GM12878 (cell line): ENCODE data around the gene SLC7A1. TPM values are rescaled to one million over a fixed set of nuclear protein-coding genes. Genes with fewer than 3 reads are reported as not detected.

ENCODE experiments used
- ATAC-seq: fragments of 200-7000 bp; cut with Tn5 transposase; 3 replicates; pipeline ENCODE4 v1.9.1; 2020; ENCODE audit warnings: mild to moderate bottlenecking, moderate library complexity
- BruUV-seq: library from RNA; stranded (reverse); fragments of 400-500 nt; replicated peaks from 2 replicates; lab custom pipeline; 2021; lab: Mats Ljungman, UMichigan
- CTCF ChIA-PET: fragments of 300-600 bp; sonication (Branson Sonifier 250); formaldehyde crosslinking; extraction: SDS; loops from one replicate; lab custom pipeline; 2021; ENCODE audit warnings: inconsistent platforms; lab: Yijun Ruan, JAX
- POLR2A ChIA-PET: fragments of 350-600 bp; formaldehyde crosslinking; extraction: SDS; loops from one replicate; lab custom pipeline; 2021; ENCODE audit warnings: inconsistent platforms; lab: Charles Lee
- RAD21 ChIA-PET: fragments of 300-600 bp; sonication (Branson Sonifier 250); formaldehyde crosslinking; loops from one replicate; lab custom pipeline; 2023; ENCODE audit warnings: antibody characterized with exemption; ENCODE audit not compliant: unreplicated experiment; lab: Charles Lee
- SMC1A ChIA-PET: fragments of 300-600 bp; sonication (Branson Sonifier 250); formaldehyde crosslinking; loops from one replicate; lab custom pipeline; 2023; ENCODE audit not compliant: unreplicated experiment, uncharacterized antibody; lab: Charles Lee
- DNase-seq: peaks from one replicate; pipeline ENCODE4 v3.0.0-alpha.2; 2011; ENCODE audit warnings: low read depth, low spot score
- FAIRE-seq: peaks from 3 replicates; lab custom pipeline; 2011; peaks lifted over from hg19 to GRCh38; lab: Jason Lieb, UNC
- H2AFZ ChIP-seq: 2 replicates; pipeline ENCODE4 v1.6.0; 2011; ENCODE audit warnings: low read depth, low read length, control low read depth; ENCODE audit not compliant: control insufficient read depth
- H3K27ac ChIP-seq: 2 replicates; pipeline ENCODE4 v1.5.1; 2011; ENCODE audit warnings: control low read depth; ENCODE audit not compliant: control insufficient read depth, insufficient read depth
- H3K27me3 ChIP-seq, 2 experiments: replicated peaks in 1 of 2; 2 replicates each; pipeline versions ENCODE4 v1.6.0 to v1.6.1; 2011; ENCODE audit warnings: low read length in 1 of 2; ENCODE audit not compliant: control insufficient read depth in 2 of 2, insufficient read depth in 2 of 2
- H3K36me3 ChIP-seq, 2 experiments: 2 replicates each; pipeline ENCODE4 v1.5.1; 2011; ENCODE audit warnings: low read length in 1 of 2; ENCODE audit not compliant: control insufficient read depth in 2 of 2, insufficient read depth in 2 of 2
- H3K4me1 ChIP-seq: 2 replicates; pipeline ENCODE4 v1.6.1; 2011; ENCODE audit warnings: mild to moderate bottlenecking, low read length, moderate library complexity, mixed read lengths; ENCODE audit not compliant: control insufficient read depth, insufficient read depth
- H3K4me2 ChIP-seq: 2 replicates; pipeline ENCODE4 v1.6.0; 2011; ENCODE audit warnings: control low read depth; ENCODE audit not compliant: control insufficient read depth, insufficient read depth
- H3K4me3 ChIP-seq: fragments of 200-600 bp; sonication (generic); 2 replicates; pipeline ENCODE4 v1.5.1; 2016
- H3K79me2 ChIP-seq: 2 replicates; pipeline ENCODE4 v1.6.0; 2011; ENCODE audit warnings: low read length; ENCODE audit not compliant: control insufficient read depth, insufficient read depth
- H3K9ac ChIP-seq: 2 replicates; pipeline ENCODE4 v1.8.0; 2011; ENCODE audit warnings: low read length, control low read depth, mixed read lengths; ENCODE audit not compliant: control insufficient read depth, insufficient read depth
- H3K9me3 ChIP-seq: replicated peaks from 3 replicates; pipeline ENCODE4 v1.5.1; 2011; ENCODE audit warnings: mild to moderate bottlenecking, low read length; ENCODE audit not compliant: control insufficient read depth, insufficient read depth
- H4K20me1 ChIP-seq: 2 replicates; pipeline ENCODE4 v1.6.0; 2011; ENCODE audit not compliant: control insufficient read depth, insufficient read depth
- FOXK2 ChIP-seq: fragments of 450-650 bp; IDR thresholded peaks from 2 replicates; pipeline ENCODE4 v1.6.1; 2017; ENCODE audit warnings: mild to moderate bottlenecking, moderate library complexity
- IRF4 ChIP-seq: IDR thresholded peaks from 2 replicates; pipeline ENCODE4 v1.6.1; 2011; ENCODE audit warnings: low read depth, low read length
- MTA2 ChIP-seq: fragments of 450-650 bp; IDR thresholded peaks from 2 replicates; pipeline ENCODE4 v1.6.1; 2016; ENCODE audit warnings: low read depth, mild to moderate bottlenecking, moderate library complexity
- PAX5 ChIP-seq: IDR thresholded peaks from 2 replicates; pipeline ENCODE4 v1.6.1; 2011; ENCODE audit warnings: low read depth, low read length, borderline replicate concordance
- STAT3 ChIP-seq: IDR thresholded peaks from 2 replicates; pipeline ENCODE4 v1.6.1; 2011; ENCODE audit warnings: low read depth, low read length, improper control_type of control experiment
- WRNIP1 ChIP-seq: IDR thresholded peaks from 2 replicates; pipeline ENCODE4 v1.6.1; 2011; ENCODE audit warnings: low read depth, low read length, improper control_type of control experiment, borderline replicate concordance
- YBX1 ChIP-seq: fragments of 450-650 bp; IDR thresholded peaks from 2 replicates; pipeline ENCODE4 v1.6.1; 2016; ENCODE audit warnings: antibody characterized with exemption
- YY1 ChIP-seq: IDR thresholded peaks from 2 replicates; pipeline ENCODE4 v1.6.1; 2011; ENCODE audit warnings: low read depth, mild to moderate bottlenecking, low read length
- ZNF217 ChIP-seq: fragments of 450-650 bp; IDR thresholded peaks from 2 replicates; pipeline ENCODE4 v1.6.1; 2017; ENCODE audit warnings: antibody characterized with exemption, mild to moderate bottlenecking
- WGBS: methylation state at CpG from one replicate; pipeline ENCODE4 v1.1.6; 2016; ENCODE audit warnings: low lambda C conversion rate; ENCODE audit not compliant: insufficient replicate concordance, insufficient coverage; ENCODE audit errors: missing lambda C conversion rate; 5-methylcytosine and 5-hydroxymethylcytosine counted together
- in situ Hi-C: fragments of 300-500 bp; cut with MboI; formaldehyde crosslinking; loops from 9 replicates; pipeline ENCODE4 v1.14.3; 2018; ENCODE audit warnings: mixed read lengths
- intact Hi-C: fragments of 100-400 bp; cut with micrococcal nuclease; formaldehyde crosslinking; loops from one replicate; pipeline ENCODE4 v1.14.2; 2022; ENCODE audit not compliant: unreplicated experiment
- polyA plus RNA-seq, 11 experiments: library from polyadenylated mRNA; depleted of rRNA in 4 of 11; unstranded in 6 of 11; stranded (reverse) in 5 of 11; fragments of >200 nt; fragmentation: Nextera tagmentation in 4 of 11; fragmentation: Illumina TruSeq in 1 of 11; extraction: Ambion mirVana in 4 of 11; extraction: Trizol in 1 of 11; gene quantifications; 1 replicate in 1 of 11; 2 replicates in 10 of 11; pipeline versions ENCODE4 v1.2.1 to v1.2.3, GENCODE V29; 2011 to 2016; ENCODE audit warnings: inconsistent platforms in 2 of 11, missing spikeins in 2 of 11, low read depth in 1 of 11
- total RNA-seq, 4 experiments: library from RNA; depleted of rRNA in 3 of 4; stranded (reverse); fragments of >200 nt in 3 of 4; fragmentation: Illumina TruSeq in 1 of 4; extraction: Trizol in 1 of 4; gene quantifications; 2 replicates each; pipeline versions ENCODE4 v1.2.1 to v1.2.3, GENCODE V29; 2013 to 2021

The SLC7A1 gene
- total and polyA plus RNA-seq, 10 of the 15 experiments (the other 5 are each of a cell fraction or from before 2014, with no cell fraction given), result 6.4 to 91.7 (median 23.4) TPM

DNA sequence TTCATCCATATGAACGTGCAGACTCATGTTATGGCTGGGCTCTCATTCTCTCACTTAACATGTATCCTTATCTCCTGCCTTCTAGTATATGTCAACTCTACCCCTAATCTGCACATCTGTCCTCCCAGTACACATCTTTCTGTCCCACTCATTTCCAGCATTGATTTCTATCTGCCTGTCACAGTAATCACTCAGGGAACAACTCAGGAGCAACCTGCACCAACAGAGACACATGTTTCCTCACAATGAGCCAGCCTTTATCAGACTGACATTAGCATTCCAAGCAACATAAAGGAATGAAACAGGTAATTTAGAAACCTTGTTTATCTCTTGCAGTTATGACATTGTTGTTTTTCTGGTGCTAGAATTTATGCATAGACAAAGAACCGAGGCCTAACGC, 17.6 kb upstream of the SLC7A1 start:
- DNase-seq, result no peak
- POLR2A ChIA-PET, result no interaction called here
- H3K27me3 ChIP-seq, result no peaks in the 10 kb centered on the region; a peak in 1 of 4 replicates
- no peaks in the 10 kb centered on the region for H3K79me2 ChIP-seq
- H3K4me2 ChIP-seq, result no peak overlapping the region
- CTCF ChIA-PET, result no interaction called here
- 90% methylated on average over 3 of the region's 3 CpGs for WGBS
- no peak overlapping the region for H3K4me3 ChIP-seq
- H3K9me3 ChIP-seq, result no peaks in the 10 kb centered on the region
- in situ Hi-C loops, result no loop called here
- BruUV-seq, result no TSS peak
- SMC1A ChIA-PET, result no interaction called here
- H3K27ac ChIP-seq, result no peak overlapping the region
- H3K9ac ChIP-seq, result no peak overlapping the region
- FAIRE-seq, result no peak
- TF ChIP-seq MTA2 (no peak), YBX1 (no peak), IRF4 (no peak), PAX5 (no peak), WRNIP1 (no peak), STAT3 (no peak), FOXK2 (no peak), YY1 (no peak)
- RAD21 ChIA-PET, result no interaction called here
- intact Hi-C loops, result no loop called here
- no peaks in the 10 kb centered on the region for H3K36me3 ChIP-seq
- H4K20me1 ChIP-seq, result no peaks in the 10 kb centered on the region
- no peak for ATAC-seq
- H3K4me1 ChIP-seq, result no peaks in the 10 kb centered on the region
- H2AFZ ChIP-seq, result no peak overlapping the region

GRCh38 chr13:29607465-29607864, 12.0 kb upstream of the SLC7A1 start:
- BruUV-seq, result no TSS peak
- CTCF ChIA-PET, result no interaction called here
- ATAC-seq (no peak), DNase-seq (no peak), FAIRE-seq (no peak)
- H3K36me3 ChIP-seq, result no peaks in the 10 kb centered on the region
- in situ Hi-C loops, result no loop called here
- H4K20me1 ChIP-seq, result no peaks in the 10 kb centered on the region
- H2AFZ ChIP-seq, result no peak overlapping the region
- H3K9ac ChIP-seq, result no peak overlapping the region
- RAD21 ChIA-PET, result no interaction called here
- no peaks in the 10 kb centered on the region for H3K4me1 ChIP-seq
- POLR2A ChIA-PET, result no interaction called here
- TF ChIP-seq ZNF217, result no peak
- H3K4me2 ChIP-seq, result no peak overlapping the region
- WGBS, result 55% methylated on average over 1 of the region's 1 CpG
- SMC1A ChIA-PET, result interaction anchor here (0.7 kb wide), 1 partner anchor 25 kb away, joined by 3 read pairs; no protein-coding TSS in a partner anchor
- no peaks in the 10 kb centered on the region for H3K79me2 ChIP-seq
- no peak overlapping the region for H3K4me3 ChIP-seq
- H3K27ac ChIP-seq, result no peak overlapping the region
- no peaks in the 10 kb centered on the region for H3K9me3 ChIP-seq
- H3K27me3 ChIP-seq, result peaks cover 0 to 1% of the 10 kb centered on the region in 2 experiments; a peak in 1 of 4 replicates
- intact Hi-C loops, result no loop called here
